Measurements from ENCODE around the gene NCLN. TPM values are rescaled to one million over a fixed set of nuclear protein-coding genes. Genes with fewer than 3 reads are reported as not detected.
"Not testable (repeated sequence)": the region's sequence is repeated elsewhere in the genome, so short reads cannot be mapped to it uniquely, and the experiment has no call there.

Gene NCLN
- total and polyA plus RNA-seq, 9 of the 15 experiments (the other 6 are each of a cell fraction or from before 2014, with no cell fraction given), result 3.8 to 126 (median 39.6) TPM

DNA sequence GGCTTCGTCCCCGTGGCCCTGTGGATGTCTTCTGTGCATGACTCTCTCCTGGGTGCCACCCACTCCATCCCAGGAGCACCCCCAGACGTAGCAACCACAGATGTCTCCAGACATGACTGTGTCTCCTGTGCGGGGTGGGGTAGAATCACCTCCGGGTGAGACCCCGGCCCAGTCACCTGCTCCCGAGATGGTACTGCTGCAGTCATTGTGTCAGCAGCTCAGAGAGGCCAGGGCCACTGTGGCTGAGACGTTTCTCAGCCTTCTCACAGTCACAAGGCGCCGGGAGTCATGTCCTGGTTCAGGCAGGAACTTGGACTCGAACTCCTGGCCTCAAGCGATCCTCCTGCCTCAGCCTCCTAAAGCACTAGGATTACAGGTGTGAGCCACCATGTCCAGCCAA lies 16.6 kb downstream of the NCLN start (continued):
- TF ChIP-seq ZNF695 (CRISPR knock-in tag; IDR thresholded peaks at IDR 0.05), result no peak
- no peak for TF ChIP-seq TOE1 (IDR thresholded peaks at IDR 0.05; ENCODE audit: borderline replicate concordance)
- no peak for TF ChIP-seq TOE1 (CRISPR knock-in tag; IDR thresholded peaks at IDR 0.05; ENCODE audit: borderline replicate concordance, low read depth)
- TF ChIP-seq LEF1 (IDR thresholded peaks at IDR 0.05), result no peak
- no peak for TF ChIP-seq KLF1 (tag; IDR thresholded peaks at IDR 0.05)
- no peak for TF ChIP-seq ZNF121 (CRISPR knock-in tag; conservative IDR thresholded peaks at IDR 0.05)

GRCh38 chr19:3202895-3203294 lies 17.2 kb downstream of the NCLN start:
- Histone ChIP-seq H3K36me3 (ENCODE audit: control insufficient read depth, insufficient read depth, low read length) (peaks cover 83% of the 10 kb centered on the region; the same call in 2 of the 3 replicates), H3K4me1 (replicated peaks in 1 of 2; ENCODE audit: control insufficient read depth in 2 of 2, insufficient read depth in 2 of 2, low read length in 2 of 2) (peaks cover 0 to 48% of the 10 kb centered on the region in 2 experiments; a peak in 2 of 5 replicates)
- H3K9ac ChIP-seq (ENCODE audit: insufficient read depth in 1 of 2, low read depth in 2 of 2, low read length in 2 of 2); H3K79me2 ChIP-seq (ENCODE audit: control insufficient read depth, insufficient read depth, low read length); H3K4me3 ChIP-seq; ATAC-seq; H3K4me2 ChIP-seq (ENCODE audit: insufficient read depth, low read length); DNase-seq (ENCODE audit: extremely low read depth in 1 of 4, low spot score in 3 of 4); intact Hi-C loops (cut with micrococcal nuclease); CTCF ChIA-PET (ENCODE audit: low intra/inter-chr PET ratio); H4K20me1 ChIP-seq (replicated peaks; ENCODE audit: control insufficient read depth, insufficient read depth, low read length); FAIRE-seq; H3K27me3 ChIP-seq (ENCODE audit: control insufficient read depth in 2 of 2, insufficient read depth in 2 of 2, low read length in 2 of 2); BruUV-seq (replicated peaks); H2AFZ ChIP-seq (ENCODE audit: low read depth, low read length); H3K27ac ChIP-seq (ENCODE audit: extremely low read depth, low read depth, low read length); H3K9me1 ChIP-seq (ENCODE audit: control insufficient read depth, insufficient read depth, low read length); H3K9me3 ChIP-seq (replicated peaks; ENCODE audit: control insufficient read depth, insufficient read depth, low read depth, low read length); in situ Hi-C loops (cut with MboI): not testable (repeated sequence)
- WGBS (ENCODE audit: insufficient coverage, low coverage, missing lambda C conversion rate), result 92% methylated on average over 6 of the region's 7 CpGs
- POLR2A ChIA-PET, result interaction anchor here (0.7 kb wide), 1 partner anchor 11 kb away, joined by 4 read pairs; no protein-coding TSS in a partner anchor
